Karpas-422 (cell line): ENCODE measurements around the gene SLC1A2. TPM values are rescaled to one million over a fixed set of nuclear protein-coding genes. Genes with fewer than 3 reads are reported as not detected.

Source experiments
- DNase-seq: peaks from one replicate; pipeline ENCODE4 v3.0.0-alpha.2; 2015
- H2AFZ ChIP-seq: fragments of 200-600 bp; sonication (generic); 2 replicates; pipeline ENCODE4 v1.6.1; 2014; ENCODE audit warnings: antibody characterized with exemption, low read length, mixed read lengths
- H3K27ac ChIP-seq: fragments of 200-600 bp; sonication (generic); 2 replicates; pipeline ENCODE4 v1.5.1; 2014; ENCODE audit warnings: mild to moderate bottlenecking, low read length, moderate library complexity
- H3K27me3 ChIP-seq: fragments of 200-600 bp; sonication (generic); 2 replicates; pipeline ENCODE4 v1.6.1; 2014; ENCODE audit warnings: low read length, mixed read lengths
- H3K36me3 ChIP-seq: fragments of 200-600 bp; sonication (generic); 2 replicates; pipeline ENCODE4 v1.6.1; 2014; ENCODE audit warnings: low read length, mixed read lengths; ENCODE audit not compliant: insufficient read depth
- H3K4me1 ChIP-seq: fragments of 200-600 bp; sonication (generic); 2 replicates; pipeline ENCODE4 v1.6.1; 2014; ENCODE audit warnings: mild to moderate bottlenecking, low read length, mixed read lengths
- H3K4me2 ChIP-seq: fragments of 200-600 bp; sonication (generic); 2 replicates; pipeline ENCODE4 v1.6.1; 2014; ENCODE audit warnings: low read length, low read depth, mild to moderate bottlenecking; ENCODE audit not compliant: poor library complexity, severe bottlenecking
- H3K4me3 ChIP-seq: fragments of 200-600 bp; sonication (generic); 2 replicates; pipeline ENCODE4 v1.5.1; 2014; ENCODE audit warnings: mild to moderate bottlenecking, antibody characterized with exemption, low read length, mixed read lengths
- H3K79me2 ChIP-seq: fragments of 200-600 bp; sonication (generic); 2 replicates; pipeline ENCODE4 v1.6.1; 2014; ENCODE audit warnings: mild to moderate bottlenecking, low read length, mixed read lengths
- H3K9ac ChIP-seq: fragments of 200-600 bp; sonication (generic); 2 replicates; pipeline ENCODE4 v1.6.0; 2014; ENCODE audit warnings: low read length
- H3K9me2 ChIP-seq: fragments of 200-600 bp; sonication (generic), shearing (Covaris generic); replicated peaks from 2 replicates; pipeline ENCODE4 v1.6.0; 2014; ENCODE audit warnings: mild to moderate bottlenecking, low read length, moderate library complexity; ENCODE audit not compliant: insufficient read depth
- H3K9me3 ChIP-seq: fragments of 300-700, 200-600 bp; sonication (generic); 2 replicates; pipeline ENCODE4 v1.6.1; 2014; ENCODE audit warnings: low read length, mixed read lengths
- H4K20me1 ChIP-seq: fragments of 200-600 bp; sonication (generic); 2 replicates; pipeline ENCODE4 v1.6.1; 2014; ENCODE audit warnings: mild to moderate bottlenecking, antibody characterized with exemption, low read length, low read depth; ENCODE audit not compliant: insufficient read depth
- total RNA-seq: library from RNA; depleted of rRNA; stranded (reverse); fragments of >200 nt; shearing (Covaris generic); gene quantifications from 2 replicates; pipeline ENCODE4 v1.2.3, GENCODE V29; 2014; ENCODE audit warnings: low replicate concordance; rRNA removed

The SLC1A2 gene
- not detected in 2 replicates for total RNA-seq

GRCh38 chr11:35419184-35419829 lies at the start of gene SLC1A2:
Gene SLC1A2, minus strand, starts transcription at chr11:35419558. Its CDS starts 592 bp downstream, at chr11:35418966.
- Histone ChIP-seq H3K27me3 (no peaks in the 10 kb centered on the region), H3K27ac (no peak within 1 kb of the TSS)
- no peak for DNase-seq

DNA sequence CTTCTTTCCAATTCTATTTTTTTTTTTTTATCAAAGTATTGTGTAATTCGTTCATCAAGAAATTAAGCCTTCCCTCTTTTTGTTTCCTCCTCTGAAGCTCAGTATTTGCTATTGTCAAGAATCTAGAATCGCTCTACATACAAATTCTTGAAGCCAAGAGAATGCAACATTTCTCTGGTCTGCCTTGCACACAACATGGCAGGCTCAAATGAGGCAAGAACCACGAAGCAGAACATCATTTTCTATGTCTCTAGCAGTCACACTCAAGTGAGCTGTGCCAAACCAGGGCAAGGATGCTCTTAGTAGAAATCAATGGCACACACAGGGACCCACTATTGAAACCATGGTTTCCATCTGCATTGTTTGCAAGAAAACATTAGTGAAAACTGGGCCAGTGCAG lies 46.7 kb upstream of the SLC1A2 start:
- Histone ChIP-seq H3K27me3 (no peaks in the 10 kb centered on the region), H2AFZ (no peak overlapping the region), H4K20me1 (no peaks in the 10 kb centered on the region), H3K4me2 (no peak overlapping the region), H3K9me3 (no peaks in the 10 kb centered on the region), H3K27ac (no peak overlapping the region), H3K4me3 (no peak overlapping the region), H3K4me1 (no peaks in the 10 kb centered on the region), H3K9me2 (no peaks in the 10 kb centered on the region), H3K9ac (no peak overlapping the region), H3K79me2 (no peaks in the 10 kb centered on the region), H3K36me3 (no peaks in the 10 kb centered on the region)
- DNase-seq, result no peak

More at GRCh38 chr11:35419184-35419829, at the start of gene SLC1A2:
- Histone ChIP-seq H3K4me3 (no peak within 1 kb of the TSS), H2AFZ (no peak within 1 kb of the TSS), H3K9me3 (no peaks in the 10 kb centered on the region), H3K9me2 (no peaks in the 10 kb centered on the region), H4K20me1 (no peaks in the 10 kb centered on the region), H3K9ac (no peak within 1 kb of the TSS), H3K4me1 (no peaks in the 10 kb centered on the region), H3K4me2 (no peak within 1 kb of the TSS), H3K36me3 (no peaks in the 10 kb centered on the region), H3K79me2 (no peaks in the 10 kb centered on the region)

DNA sequence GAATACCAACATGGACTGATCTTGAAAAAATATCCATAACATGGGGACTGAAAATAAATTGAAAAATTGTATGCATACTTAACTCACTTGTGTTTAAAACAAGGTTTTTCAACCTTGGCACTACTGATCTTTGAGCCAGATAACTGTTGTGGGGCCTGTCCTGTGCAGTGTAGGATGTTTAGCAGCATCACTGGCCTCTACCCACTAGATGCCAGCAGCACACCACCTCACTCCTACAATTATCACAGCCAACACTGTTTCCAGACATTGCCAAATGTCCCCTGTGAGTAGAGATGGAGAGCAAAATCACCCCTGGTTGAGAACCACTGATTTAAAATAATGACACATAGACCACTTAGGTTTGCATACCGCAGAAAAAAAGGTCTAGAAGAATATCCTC lies 45.0 kb upstream of the SLC1A2 start:
- no peak overlapping the region for H2AFZ ChIP-seq
- H3K4me1 ChIP-seq, result no peaks in the 10 kb centered on the region
- no peak overlapping the region for H3K4me3 ChIP-seq
- H3K27ac ChIP-seq, result no peak overlapping the region
- no peak overlapping the region for H3K9ac ChIP-seq
- no peaks in the 10 kb centered on the region for H4K20me1 ChIP-seq
- no peaks in the 10 kb centered on the region for H3K36me3 ChIP-seq
- no peaks in the 10 kb centered on the region for H3K9me2 ChIP-seq
- DNase-seq, result no peak
- H3K4me2 ChIP-seq, result no peak overlapping the region
- no peaks in the 10 kb centered on the region for H3K9me3 ChIP-seq
- H3K27me3 ChIP-seq, result no peaks in the 10 kb centered on the region
- no peaks in the 10 kb centered on the region for H3K79me2 ChIP-seq

DNA sequence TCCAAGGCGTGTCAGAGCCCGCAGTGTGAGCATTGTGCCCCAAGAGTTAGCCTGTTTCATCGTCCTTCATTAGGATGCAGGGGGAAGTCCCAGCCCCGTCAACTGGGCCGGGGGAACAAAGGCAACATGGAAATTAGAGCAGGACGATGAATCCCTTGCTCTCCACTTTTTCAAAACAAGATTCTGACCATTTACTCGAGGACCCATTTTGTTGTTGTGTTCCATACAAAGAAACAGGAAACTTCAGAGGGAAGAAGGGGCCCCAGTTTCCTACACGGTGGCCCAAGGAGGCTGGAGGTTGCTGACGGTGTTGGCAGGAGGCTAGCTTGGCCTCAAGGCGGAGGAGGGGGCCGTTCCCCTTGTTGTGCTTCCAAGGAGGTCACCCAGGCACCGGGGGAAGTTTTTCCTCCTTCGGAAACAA lies 44.0 kb upstream of the SLC1A2 start:
- no peak overlapping the region for H2AFZ ChIP-seq
- no peak for DNase-seq
- H3K27me3 ChIP-seq, result no peaks in the 10 kb centered on the region
- no peaks in the 10 kb centered on the region for H4K20me1 ChIP-seq
- no peak overlapping the region for H3K4me3 ChIP-seq
- H3K27ac ChIP-seq, result no peak overlapping the region
- H3K4me1 ChIP-seq, result no peaks in the 10 kb centered on the region
- no peak overlapping the region for H3K9ac ChIP-seq
- H3K9me2 ChIP-seq, result no peaks in the 10 kb centered on the region
- H3K36me3 ChIP-seq, result no peaks in the 10 kb centered on the region
- H3K9me3 ChIP-seq, result no peaks in the 10 kb centered on the region
- H3K4me2 ChIP-seq, result no peak overlapping the region
- no peaks in the 10 kb centered on the region for H3K79me2 ChIP-seq

- no peaks in the 10 kb centered on the region for H3K9me2 ChIP-seq
- H3K9me3 ChIP-seq, result no peaks in the 10 kb centered on the region
- no peak overlapping the region for H3K9ac ChIP-seq
- H3K27ac ChIP-seq, result no peak overlapping the region
- no peaks in the 10 kb centered on the region for H4K20me1 ChIP-seq
- DNase-seq, result no peak
- H3K27me3 ChIP-seq, result no peaks in the 10 kb centered on the region
- no peak overlapping the region for H3K4me2 ChIP-seq
- H3K79me2 ChIP-seq, result no peaks in the 10 kb centered on the region
- H3K4me3 ChIP-seq, result no peak overlapping the region
- no peaks in the 10 kb centered on the region for H3K4me1 ChIP-seq
- no peak overlapping the region for H2AFZ ChIP-seq
- H3K36me3 ChIP-seq, result no peaks in the 10 kb centered on the region
Measured at GRCh38 chr11:35461917-35462538, 42.7 kb upstream of the SLC1A2 start.

GRCh38 chr11:35459489-35459888 lies 40.1 kb upstream of the SLC1A2 start:
- H3K27ac ChIP-seq, result no peak overlapping the region
- no peaks in the 10 kb centered on the region for H3K79me2 ChIP-seq
- no peak overlapping the region for H3K4me2 ChIP-seq
- DNase-seq, result no peak
- H3K27me3 ChIP-seq, result no peaks in the 10 kb centered on the region
- no peaks in the 10 kb centered on the region for H3K9me2 ChIP-seq
- no peaks in the 10 kb centered on the region for H4K20me1 ChIP-seq
- H3K4me1 ChIP-seq, result no peaks in the 10 kb centered on the region
- H3K36me3 ChIP-seq, result no peaks in the 10 kb centered on the region
- H3K9me3 ChIP-seq, result no peaks in the 10 kb centered on the region
- no peak overlapping the region for H2AFZ ChIP-seq
- H3K9ac ChIP-seq, result no peak overlapping the region
- H3K4me3 ChIP-seq, result no peak overlapping the region

DNA sequence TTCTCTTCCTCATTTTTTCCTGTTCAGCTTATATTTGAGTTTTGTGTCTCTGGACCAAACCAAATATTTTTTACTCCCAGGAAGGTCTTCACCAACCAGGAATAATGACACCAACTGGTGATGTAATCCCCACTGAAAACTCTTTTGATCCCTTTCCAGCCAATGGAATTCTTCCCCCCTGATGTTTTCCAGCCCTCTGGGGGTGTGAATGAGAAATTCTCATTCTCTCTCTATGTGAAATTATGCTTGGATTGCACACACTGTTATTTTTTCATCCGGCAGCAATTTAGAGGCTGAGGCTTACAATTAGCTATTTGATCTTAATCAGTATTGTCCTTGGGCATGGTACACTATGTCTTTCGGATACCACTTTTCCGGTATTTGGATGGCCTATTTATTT lies 39.5 kb upstream of the SLC1A2 start:
- Histone ChIP-seq H3K9me2 (no peaks in the 10 kb centered on the region), H3K4me2 (no peak overlapping the region), H3K4me1 (no peaks in the 10 kb centered on the region), H3K79me2 (no peaks in the 10 kb centered on the region), H3K9me3 (no peaks in the 10 kb centered on the region), H3K36me3 (no peaks in the 10 kb centered on the region), H3K9ac (no peak overlapping the region), H4K20me1 (no peaks in the 10 kb centered on the region), H2AFZ (no peak overlapping the region), H3K27me3 (0 out of 2 replicates have a peak, but pooled peaks cover 2% of the 10 kb centered on the region), H3K27ac (no peak overlapping the region), H3K4me3 (no peak overlapping the region)
- no peak for DNase-seq

DNA sequence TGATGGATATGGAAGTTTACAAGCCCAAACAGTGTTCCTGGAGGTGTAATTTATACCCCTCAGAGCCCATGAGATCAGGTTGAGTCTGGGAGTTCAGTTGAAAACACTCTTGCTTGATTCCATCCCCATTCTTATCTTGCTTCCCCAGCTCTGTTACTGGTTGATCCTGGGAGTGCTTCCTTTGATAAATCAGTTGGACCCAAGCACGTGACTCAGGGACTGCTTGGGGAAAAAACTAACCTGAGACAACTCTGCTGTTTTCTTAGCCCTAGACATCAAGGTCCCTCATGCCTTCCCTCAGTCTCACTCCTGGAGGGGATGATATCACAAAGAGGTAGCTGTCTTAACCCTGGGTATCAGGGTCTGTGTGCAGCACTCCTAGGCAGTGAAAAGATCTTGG lies 35.0 kb upstream of the SLC1A2 start:
- H3K27me3 ChIP-seq, result 0 out of 2 replicates have a peak, but pooled peaks cover 2% of the 10 kb centered on the region
- H3K9ac ChIP-seq, result no peak overlapping the region
- no peak for DNase-seq
- no peaks in the 10 kb centered on the region for H3K4me1 ChIP-seq
- H3K79me2 ChIP-seq, result no peaks in the 10 kb centered on the region
- no peaks in the 10 kb centered on the region for H3K36me3 ChIP-seq
- no peak overlapping the region for H3K27ac ChIP-seq
- H4K20me1 ChIP-seq, result no peaks in the 10 kb centered on the region
- no peaks in the 10 kb centered on the region for H3K9me2 ChIP-seq
- H2AFZ ChIP-seq, result no peak overlapping the region
- H3K4me3 ChIP-seq, result no peak overlapping the region
- H3K4me2 ChIP-seq, result no peak overlapping the region
- H3K9me3 ChIP-seq, result no peaks in the 10 kb centered on the region
